Sigmoid colon (tissue), 7 donors: ENCODE measurements around the gene AFF4. TPM values are rescaled to one million over a fixed set of nuclear protein-coding genes. Genes with fewer than 3 reads are reported as not detected.
A peak's percentile ranks its signal among the peaks of the same experiment; 100 is the strongest.
"Not testable (repeated sequence)": the region's sequence is repeated elsewhere in the genome, so short reads cannot be mapped to it uniquely, and the experiment has no call there.

Experiments
- DNase-seq: peaks from one replicate; pipeline ENCODE4 v3.0.0-alpha.2; 2019
- H3K27ac ChIP-seq, 4 donors: fragments of 200-600 bp; sonication (generic); one replicate each; pipeline ENCODE4 v1.5.1; 2016 to 2019; ENCODE audit warnings: mild to moderate bottlenecking in 1 of 4
- H3K27me3 ChIP-seq, 3 donors: fragments of 200-600 bp; sonication (generic); one replicate each; pipeline ENCODE4 v1.5.1; 2019; ENCODE audit warnings: mild to moderate bottlenecking in 1 of 3
- H3K36me3 ChIP-seq, 4 donors: fragments of 200-600 bp; sonication (generic); one replicate each; pipeline ENCODE4 v1.5.1; 2016 to 2019
- H3K4me1 ChIP-seq, 4 donors: fragments of 200-600 bp; sonication (generic); one replicate each; pipeline ENCODE4 v1.5.1; 2017 to 2019
- H3K4me3 ChIP-seq, 4 donors: fragments of 200-600 bp; sonication (generic); one replicate each; pipeline ENCODE4 v1.5.1; 2017 to 2019; ENCODE audit warnings: mild to moderate bottlenecking in 2 of 4, moderate library complexity in 1 of 4
- H3K9me3 ChIP-seq, 4 donors: fragments of 200-600 bp in 3 of 4; sonication (generic) in 3 of 4; one replicate each; pipeline versions ENCODE4 v1.5.1 to v1.6.1; 2013 to 2019
- CTCF ChIP-seq, 4 experiments: fragments of 450-650 bp in 3 of 4; fragments of 200-600 bp in 1 of 4; IDR thresholded peaks; one replicate each; pipeline ENCODE4 v1.5.1; 2016 to 2019; ENCODE audit warnings: antibody characterized with exemption in 4 of 4, mild to moderate bottlenecking in 3 of 4, moderate library complexity in 2 of 4
- EP300 ChIP-seq, 4 donors: sonication (generic); formaldehyde crosslinking; IDR thresholded peaks; one replicate each; pipeline ENCODE4 v1.6.1; 2017; ENCODE audit warnings: antibody characterized with exemption in 4 of 4
- POLR2A ChIP-seq, 2 donors: fragments of 450-650 bp; IDR thresholded peaks; one replicate each; pipeline ENCODE4 v1.6.1; 2016; ENCODE audit warnings: antibody characterized with exemption in 2 of 2, mild to moderate bottlenecking in 2 of 2, moderate library complexity in 2 of 2
- POLR2AphosphoS5 ChIP-seq, 4 donors: sonication (generic); formaldehyde crosslinking; IDR thresholded peaks; one replicate each; pipeline ENCODE4 v1.6.1; 2017; ENCODE audit warnings: antibody characterized with exemption in 4 of 4
- WGBS, 2 donors: extraction: QIAGEN DNeasy Blood & Tissue Kit; methylation state at CpG; one replicate each; pipeline ENCODE4 v1.1.7; 2013; 5-methylcytosine and 5-hydroxymethylcytosine counted together
- intact Hi-C: fragments of 100-400 bp; cut with DNase I; formaldehyde crosslinking; loops from one replicate; pipeline ENCODE4 v1.15.1; 2023
- polyA plus RNA-seq, 3 donors: library from polyadenylated mRNA; stranded (reverse); fragments of 200-250 nt; gene quantifications; one replicate each; pipeline ENCODE4 v1.2.3, GENCODE V29; 2013
- total RNA-seq, 4 donors: library from RNA; depleted of rRNA; stranded (reverse); fragments of >200 nt; gene quantifications; one replicate each; pipeline ENCODE4 v1.1.0, GENCODE V29; 2016
- donor health status: healthy with polysubstance abuse.
- donor health status: Bipolar disorder and iron deficiency.
- donor health status: healthy.

Gene AFF4
- 10 to 100 TPM; 52.4 to 74.0 (median 66.7) TPM for total RNA-seq
- polyA plus RNA-seq, result 10 to 100 TPM in 2 of 3 donors, 1 to 10 TPM in 1; 9.0 to 18.7 (median 15.5) TPM

- TF ChIP-seq EP300 (IDR thresholded peaks at IDR 0.05), result peak in 2 of 4 donors; percentile 71 to 73
- peak; percentile 95 to 96 for TF ChIP-seq POLR2A (IDR thresholded peaks at IDR 0.05)
- TF ChIP-seq POLR2AphosphoS5 (IDR thresholded peaks at IDR 0.05), result peak; percentile 98 to 99 (median 98)
- no peak for TF ChIP-seq CTCF (IDR thresholded peaks at IDR 0.05)
- Histone ChIP-seq H3K36me3 (no peaks in the 10 kb centered on the region), H3K27ac (peak within 1 kb of the TSS; percentile 95 to 100 (median 100)), H3K27me3 (no peaks in the 10 kb centered on the region), H3K4me1 (peaks cover 0 to 41% (median 27%) of the 10 kb centered on the region in 4 donors), H3K4me3 (peak within 1 kb of the TSS; percentile 82 to 100 (median 100)), H3K9me3 (no peaks in the 10 kb centered on the region)
- DNase-seq, result peak; percentile 98
- 1% methylated on average over 98 of the region's 98 CpGs for WGBS, 2 donors
- intact Hi-C loops, result loop anchor here (1.0 to 2.0 kb wide), 3 partner anchors 63 to 97 kb away; partner anchors contain the start of genes GDF9, UQCRQ and ZCCHC10
Observed at GRCh38 chr5:132963171-132964104, at the start of gene AFF4. TSS of gene AFF4 (minus strand) at chr5:132963634. CDS start at chr5:132937189, 26,445 bp downstream.

- H3K36me3 ChIP-seq, result peaks cover 0 to 32% (median 6%) of the 10 kb centered on the region in 4 donors
- intact Hi-C loops, DNase-seq, H3K27ac ChIP-seq, H3K9me3 ChIP-seq, H3K4me1 ChIP-seq, H3K4me3 ChIP-seq, H3K27me3 ChIP-seq: not testable (repeated sequence)
- WGBS, 2 donors, result 79 to 82% methylated on average over 6 of the region's 6 CpGs
Observed at GRCh38 chr5:133008455-133008854, 45.0 kb upstream of the AFF4 start.

GRCh38 chr5:133006653-133007052, 43.2 kb upstream of the AFF4 start:
- H3K36me3 ChIP-seq, result peaks cover 0 to 47% (median 6%) of the 10 kb centered on the region in 4 donors
- H3K4me3 ChIP-seq, result no peak overlapping the region
- no peak for DNase-seq
- H3K27ac ChIP-seq, result no peak overlapping the region
- 66 to 78% methylated on average over 1 of the region's 1 CpG for WGBS, 2 donors
- no peaks in the 10 kb centered on the region for H3K9me3 ChIP-seq
- intact Hi-C loops, result no loop called here
- no peak for TF ChIP-seq POLR2A (IDR thresholded peaks at IDR 0.05)
- TF ChIP-seq EP300 (IDR thresholded peaks at IDR 0.05), result no peak
- no peak for TF ChIP-seq POLR2AphosphoS5 (IDR thresholded peaks at IDR 0.05)
- TF ChIP-seq CTCF (IDR thresholded peaks at IDR 0.05), result no peak
- H3K27me3 ChIP-seq, result no peaks in the 10 kb centered on the region
- no peaks in the 10 kb centered on the region for H3K4me1 ChIP-seq

- H3K4me3 ChIP-seq, result no peak overlapping the region
- TF ChIP-seq POLR2A (IDR thresholded peaks at IDR 0.05) (no peak), EP300 (IDR thresholded peaks at IDR 0.05) (no peak), CTCF (IDR thresholded peaks at IDR 0.05) (no peak), POLR2AphosphoS5 (IDR thresholded peaks at IDR 0.05) (no peak)
- H3K27me3 ChIP-seq, result no peaks in the 10 kb centered on the region
- peaks cover 0 to 48% (median under 1%) of the 10 kb centered on the region in 4 donors for H3K36me3 ChIP-seq
- no peaks in the 10 kb centered on the region for H3K4me1 ChIP-seq
- no peaks in the 10 kb centered on the region for H3K9me3 ChIP-seq
- DNase-seq, result no peak
- H3K27ac ChIP-seq, result no peak overlapping the region
- intact Hi-C loops, result no loop called here
- WGBS, 2 donors, result 12 to 42% methylated on average over 2 of the region's 2 CpGs
Observed at GRCh38 chr5:132999246-132999645, 35.8 kb upstream of the AFF4 start.

GRCh38 chr5:132998556-132998955, 35.1 kb upstream of the AFF4 start:
- Histone ChIP-seq H3K4me1 (no peaks in the 10 kb centered on the region), H3K27me3 (no peaks in the 10 kb centered on the region), H3K36me3 (peaks cover 0 to 42% (median 0%) of the 10 kb centered on the region in 4 donors), H3K4me3 (no peak overlapping the region), H3K9me3 (no peaks in the 10 kb centered on the region), H3K27ac (no peak overlapping the region)
- intact Hi-C loops, result no loop called here
- 93% methylated on average over 2 of the region's 2 CpGs for WGBS, 2 donors
- DNase-seq, result no peak
- TF ChIP-seq POLR2AphosphoS5 (IDR thresholded peaks at IDR 0.05) (no peak), CTCF (IDR thresholded peaks at IDR 0.05) (no peak), POLR2A (IDR thresholded peaks at IDR 0.05) (no peak), EP300 (IDR thresholded peaks at IDR 0.05) (no peak)
